K562 (cell line): ENCODE results near the gene LRRC47. TPM values are rescaled to one million over a fixed set of nuclear protein-coding genes. Genes with fewer than 3 reads are reported as not detected.

Experiments used
- ARID1B ChIP-seq: fragments of 450-650 bp; IDR thresholded peaks from 2 replicates; pipeline ENCODE4 v1.6.1; 2016; ENCODE audit warnings: antibody characterized with exemption, mild to moderate bottlenecking, inconsistent platforms
- ATF3 ChIP-seq, 2 experiments: fragments of 450-650 bp in 1 of 2; sonication (generic) in 1 of 2; formaldehyde crosslinking in 1 of 2; IDR thresholded peaks in 1 of 2; conservative IDR thresholded peaks in 1 of 2; 2 replicates each; pipeline versions ENCODE4 v1.6.1 to v1.8.1; 2016 to 2023; ENCODE audit warnings: mild to moderate bottlenecking in 2 of 2, moderate library complexity in 2 of 2, inconsistent platforms in 1 of 2, missing genetic modification reagents in 1 of 2
- BCOR ChIP-seq: fragments of 450-650 bp; IDR thresholded peaks from 2 replicates; pipeline ENCODE4 v1.6.1; 2016
- CEBPG ChIP-seq, 3 experiments: fragments of 200-800 bp in 1 of 3; sonication (Bioruptor generic) in 1 of 3; sonication (generic) in 1 of 3; formaldehyde crosslinking in 1 of 3; IDR thresholded peaks in 2 of 3; conservative IDR thresholded peaks in 1 of 3; 2 replicates each; pipeline versions ENCODE4 v1.6.1 to v1.8.0; 2016 to 2022; ENCODE audit warnings: missing compliant biosample characterization in 2 of 3, missing genetic modification characterization in 2 of 3, mild to moderate bottlenecking in 1 of 3, missing genetic modification reagents in 1 of 3
- CREB1 ChIP-seq, 2 experiments: sonication (generic) in 1 of 2; formaldehyde crosslinking in 1 of 2; IDR thresholded peaks; 2 replicates each; pipeline versions ENCODE4 v1.6.1 to v1.8.0; 2012 to 2022; ENCODE audit warnings: inconsistent platforms in 1 of 2, mild to moderate bottlenecking in 1 of 2, missing genetic modification reagents in 1 of 2, moderate library complexity in 1 of 2
- GATA2 ChIP-seq: sonication (generic); formaldehyde crosslinking; IDR thresholded peaks from 2 replicates; pipeline ENCODE4 v1.4.0; 2020; ENCODE audit warnings: mild to moderate bottlenecking, missing genetic modification reagents
- HDAC3 ChIP-seq: fragments of 450-650 bp; IDR thresholded peaks from 2 replicates; pipeline ENCODE4 v1.6.1; 2018; ENCODE audit warnings: borderline replicate concordance, mild to moderate bottlenecking, moderate library complexity; ENCODE audit not compliant: partially characterized antibody
- HMG20A ChIP-seq: fragments of 450-650 bp; formaldehyde crosslinking; conservative IDR thresholded peaks from 2 replicates; pipeline ENCODE4 v1.4.0; 2020; ENCODE audit warnings: mild to moderate bottlenecking, mixed read lengths
- HNRNPH1 ChIP-seq: fragments of 200-400 bp; formaldehyde crosslinking; optimal IDR thresholded peaks from 2 replicates; pipeline ENCODE3; 2017; ENCODE audit warnings: low read depth, mild to moderate bottlenecking, low read length, moderate library complexity
- MAX ChIP-seq: sonication (generic); formaldehyde crosslinking; IDR thresholded peaks from 2 replicates; pipeline ENCODE4 v1.9.0; 2022; ENCODE audit warnings: mild to moderate bottlenecking, missing genetic modification reagents
- NRF1 ChIP-seq, 2 experiments: fragments of 450-650 bp; IDR thresholded peaks in 1 of 2; conservative IDR thresholded peaks in 1 of 2; 2 replicates each; pipeline ENCODE4 v1.6.1; 2014; ENCODE audit warnings: mild to moderate bottlenecking in 2 of 2
- NUFIP1 ChIP-seq: fragments of 450-650 bp; IDR thresholded peaks from 2 replicates; pipeline ENCODE4 v1.6.1; 2018; ENCODE audit not compliant: partially characterized antibody
- POLR2AphosphoS5 ChIP-seq: IDR thresholded peaks from 2 replicates; pipeline ENCODE4 v1.6.1; 2011; ENCODE audit warnings: mild to moderate bottlenecking, low read depth, low read length, moderate library complexity; ENCODE audit not compliant: control insufficient read depth, insufficient read depth
- PTRF ChIP-seq: fragments of 450-650 bp; IDR thresholded peaks from 2 replicates; pipeline ENCODE4 v1.6.1; 2016; ENCODE audit warnings: mild to moderate bottlenecking, missing genetic modification characterization, missing compliant biosample characterization
- SP1 ChIP-seq: sonication (generic); formaldehyde crosslinking; IDR thresholded peaks from 2 replicates; pipeline ENCODE4 v1.8.1; 2022; ENCODE audit warnings: mild to moderate bottlenecking, missing genetic modification reagents
- STAT5A ChIP-seq: IDR thresholded peaks from 2 replicates; pipeline ENCODE4 v1.6.1; 2012; ENCODE audit warnings: low read length, inconsistent platforms, borderline replicate concordance
- STAT5B ChIP-seq: fragments of 250-450 bp; sonication (Bioruptor Pico); IDR thresholded peaks from 2 replicates; pipeline ENCODE4 v1.8.0; 2021; ENCODE audit warnings: mild to moderate bottlenecking, inconsistent platforms
- TAL1 ChIP-seq: fragments of 450-650 bp; IDR thresholded peaks from 2 replicates; pipeline ENCODE4 v1.6.1; 2016; ENCODE audit warnings: mild to moderate bottlenecking
- ZBTB26 ChIP-seq: fragments of 450-650 bp; formaldehyde crosslinking; IDR thresholded peaks from 2 replicates; pipeline ENCODE4 v1.4.0; 2022; ENCODE audit warnings: missing genetic modification characterization
- ZFP36 ChIP-seq: fragments of 150-350 bp; IDR thresholded peaks from 2 replicates; pipeline ENCODE4 v1.6.1; 2018; ENCODE audit warnings: low read length, low read depth; ENCODE audit not compliant: partially characterized antibody
- ZNF143 ChIP-seq: sonication (generic); formaldehyde crosslinking; IDR thresholded peaks from 2 replicates; pipeline ENCODE4 v1.9.0; 2022; ENCODE audit warnings: mild to moderate bottlenecking, missing genetic modification reagents
- ZNF24 ChIP-seq: fragments of 450-650 bp; IDR thresholded peaks from 2 replicates; pipeline ENCODE4 v1.6.1; 2016
- ZNF408 ChIP-seq: fragments of 250-450 bp; sonication (Bioruptor Pico); IDR thresholded peaks from 2 replicates; pipeline ENCODE4 v1.4.0; 2020; ENCODE audit warnings: low read depth, mild to moderate bottlenecking, moderate library complexity
- ZNF695 ChIP-seq: fragments of 450-650 bp; formaldehyde crosslinking; IDR thresholded peaks from 2 replicates; pipeline ENCODE4 v1.4.0; 2020; ENCODE audit warnings: mild to moderate bottlenecking, moderate library complexity
- ZZZ3 ChIP-seq: fragments of 450-650 bp; IDR thresholded peaks from 2 replicates; pipeline ENCODE4 v1.6.1; 2016; ENCODE audit warnings: antibody characterized with exemption, mild to moderate bottlenecking, moderate library complexity
- polyA plus RNA-seq, 8 experiments: library from polyadenylated mRNA; depleted of rRNA in 4 of 8; stranded (reverse) in 5 of 8; unstranded in 3 of 8; fragments of >200 nt; fragmentation: Nextera tagmentation in 2 of 8; fragmentation: Illumina TruSeq in 1 of 8; extraction: Ambion mirVana in 2 of 8; extraction: Trizol in 1 of 8; gene quantifications; 2 replicates each; pipeline versions ENCODE4 v1.2.1 to v1.2.3, GENCODE V29; 2011 to 2014; ENCODE audit warnings: inconsistent platforms in 1 of 8, missing spikeins in 1 of 8
- total RNA-seq, 7 experiments: library from RNA; depleted of rRNA in 6 of 7; stranded (reverse); fragments of >200 nt in 6 of 7; fragmentation: Illumina TruSeq in 2 of 7; extraction: Trizol in 2 of 7; gene quantifications; 2 replicates each; pipeline versions ENCODE4 v1.2.1 to v1.2.3, GENCODE V29; 2011 to 2021; ENCODE audit warnings: low replicate concordance in 1 of 7

LRRC47 gene
- total and polyA plus RNA-seq, 9 of the 15 experiments (the other 6 are each of a cell fraction or from before 2014, with no cell fraction given), result 4.6 to 68.0 (median 35.9) TPM

GRCh38 chr1:3759796-3760195, 36.5 kb downstream of the LRRC47 start (continued):
- TF ChIP-seq HNRNPH1 (no peak), ZBTB26 (CRISPR knock-in tag) (no peak), ZNF24 (no peak), ZFP36 (no peak), ATF3 (IDR thresholded peaks at IDR 0.05) (no peak), ATF3 (CRISPR knock-in tag; conservative IDR thresholded peaks at IDR 0.05) (no peak), STAT5B (CRISPR knock-in tag) (no peak), HMG20A (CRISPR knock-in tag) (no peak), NUFIP1 (no peak), GATA2 (CRISPR knock-in tag) (peak; percentile 71), ZNF695 (no peak), SP1 (CRISPR knock-in tag) (0 out of 2 replicates have a peak, but pooled peaks have one; percentile 47), STAT5A (peak; percentile 12; the same call in 1 of the 2 replicates), CEBPG (CRISPR knock-in tag; IDR thresholded peaks at IDR 0.05) (no peak), CEBPG (tag; conservative IDR thresholded peaks at IDR 0.05 in 1 of 2, IDR thresholded peaks at IDR 0.05 in 1 of 2) (no peak), PTRF (tag) (no peak), NRF1 (conservative IDR thresholded peaks at IDR 0.05 in 1 of 2, IDR thresholded peaks at IDR 0.05 in 1 of 2) (peak; percentile 55 to 62), POLR2AphosphoS5 (peak; percentile 58), MAX (no peak), ZZZ3 (no peak), TAL1 (peak; percentile 77), ZNF408 (CRISPR knock-in tag) (no peak), ARID1B (peak; percentile 81), CREB1 (IDR thresholded peaks at IDR 0.05) (no peak), CREB1 (CRISPR knock-in tag; IDR thresholded peaks at IDR 0.05) (no peak), HDAC3 (no peak), ZNF143 (CRISPR knock-in tag) (no peak), BCOR (peak; percentile 67; the same call in 1 of the 2 replicates)
